Endothelial cell of umbilical vein (primary cell): ENCODE data around the gene GSE1.

Source experiments
- CTCF ChIP-seq, 2 donors: IDR thresholded peaks; 1 replicate in 1 of 2; 2 replicates in 1 of 2; pipeline ENCODE4 v1.5.1; 2011; ENCODE audit warnings: low read length in 2 of 2, mild to moderate bottlenecking in 2 of 2, moderate library complexity in 2 of 2, control low read depth in 1 of 2, inconsistent platforms in 1 of 2, low read depth in 1 of 2; ENCODE audit not compliant: insufficient read depth in 1 of 2; ENCODE audit errors: extremely low read depth in 1 of 2
- EZH2 ChIP-seq: IDR thresholded peaks from 2 replicates; pipeline ENCODE4 v1.6.1; 2012; ENCODE audit warnings: borderline replicate concordance, low read depth, mild to moderate bottlenecking, moderate library complexity, low read length, inconsistent platforms; ENCODE audit not compliant: severe bottlenecking
- JUN ChIP-seq: IDR thresholded peaks from 2 replicates; pipeline ENCODE4 v1.6.1; 2011; ENCODE audit warnings: borderline replicate concordance, low read depth; ENCODE audit not compliant: insufficient read length, insufficient read depth
- MAX ChIP-seq: IDR thresholded peaks from 2 replicates; pipeline ENCODE4 v1.6.1; 2011; ENCODE audit not compliant: insufficient read depth, insufficient read length

DNA sequence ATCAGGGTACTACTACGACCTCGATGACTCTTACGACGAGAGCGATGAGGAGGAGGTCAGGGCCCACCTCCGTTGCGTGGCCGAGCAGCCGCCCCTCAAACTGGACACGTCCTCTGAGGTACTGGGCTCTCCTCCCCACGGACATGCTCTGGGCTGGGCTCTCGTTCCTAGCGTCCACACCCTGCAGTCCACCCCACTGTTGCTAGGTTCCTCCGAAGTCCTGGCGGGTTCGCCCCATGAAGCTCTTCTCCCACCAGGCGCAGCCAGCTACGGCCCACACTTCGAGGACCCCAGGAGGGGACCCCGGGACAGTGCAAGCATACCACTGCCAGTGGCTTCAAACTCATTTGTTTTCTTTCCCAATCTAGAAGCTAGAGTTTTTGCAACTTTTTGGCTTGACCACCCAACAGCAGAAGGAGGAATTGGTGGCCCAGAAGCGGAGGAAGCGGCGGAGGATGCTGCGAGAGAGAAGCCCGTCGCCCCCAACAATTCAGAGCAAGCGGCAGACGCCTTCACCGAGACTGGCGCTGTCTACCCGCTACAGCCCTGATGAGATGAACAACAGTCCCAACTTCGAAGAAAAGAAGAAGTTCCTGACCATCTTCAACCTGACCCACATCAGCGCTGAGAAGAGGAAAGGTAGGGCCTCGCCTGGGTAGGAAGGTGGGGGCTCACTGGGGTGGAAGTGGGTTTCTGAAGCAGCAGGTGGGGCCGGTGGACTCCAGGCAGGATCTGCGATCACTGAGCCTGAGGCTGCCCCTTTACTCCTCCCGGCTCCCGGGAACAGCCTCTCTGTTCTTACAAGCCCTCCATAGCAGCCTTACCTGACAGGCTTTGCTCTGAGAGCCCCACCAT lies 50.1 kb downstream of the GSE1 start:
- TF ChIP-seq JUN: no peak
- no peak for TF ChIP-seq EZH2
- no peak for TF ChIP-seq CTCF (IDR thresholded peaks at IDR 0.05; ENCODE audit: extremely low read depth in 1 of 2, insufficient read depth in 1 of 2, low read depth in 1 of 2, low read length in 2 of 2)
- TF ChIP-seq MAX: no peak
